22Rv1 (cell line): ENCODE data around the gene YTHDF1.
A peak's percentile ranks its signal among the peaks of the same experiment; 100 is the strongest.
"Not testable (repeated sequence)": the region's sequence is repeated elsewhere in the genome, so short reads cannot be mapped to it uniquely, and the experiment has no call there.

Experiments used
- H3K27ac ChIP-seq: fragments of 450-650 bp; 2 replicates; pipeline ENCODE4 v1.5.1; 2017
- CTCF ChIP-seq: fragments of 450-650 bp; IDR thresholded peaks from 2 replicates; pipeline ENCODE4 v1.5.1; 2017; ENCODE audit warnings: mild to moderate bottlenecking
- ZFX ChIP-seq: fragments of 450-650 bp; IDR thresholded peaks from 2 replicates; pipeline ENCODE4 v1.6.1; 2017; ENCODE audit warnings: antibody characterized with exemption, borderline replicate concordance

The YTHDF1 gene

GRCh38 chr20:63226042-63226943 is 10.4 kb upstream of the YTHDF1 start:
- TF ChIP-seq ZFX: no peak
- no peak for TF ChIP-seq CTCF
- no peak overlapping the region for H3K27ac ChIP-seq

DNA sequence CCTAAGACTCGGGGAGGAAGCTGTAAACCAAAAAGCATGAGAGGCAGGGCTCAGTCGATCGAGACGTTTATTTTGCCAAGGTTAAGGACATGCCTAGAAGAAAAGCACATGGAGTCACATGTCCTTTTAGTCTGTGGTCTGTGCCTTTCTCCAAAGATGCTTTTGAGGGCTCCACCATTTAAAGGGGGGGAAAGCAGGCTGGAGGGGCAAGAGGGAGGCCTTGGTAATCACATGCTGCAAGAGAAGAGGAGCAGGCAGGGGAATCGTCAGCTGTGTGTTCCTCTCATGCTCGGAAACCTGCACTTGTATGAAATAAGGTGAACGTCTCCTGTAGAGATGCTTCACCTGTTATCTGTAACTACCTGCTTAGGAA is 9.1 kb upstream of the YTHDF1 start:
- no peak for TF ChIP-seq CTCF
- no peak for TF ChIP-seq ZFX
- H3K27ac ChIP-seq: no peak overlapping the region

DNA sequence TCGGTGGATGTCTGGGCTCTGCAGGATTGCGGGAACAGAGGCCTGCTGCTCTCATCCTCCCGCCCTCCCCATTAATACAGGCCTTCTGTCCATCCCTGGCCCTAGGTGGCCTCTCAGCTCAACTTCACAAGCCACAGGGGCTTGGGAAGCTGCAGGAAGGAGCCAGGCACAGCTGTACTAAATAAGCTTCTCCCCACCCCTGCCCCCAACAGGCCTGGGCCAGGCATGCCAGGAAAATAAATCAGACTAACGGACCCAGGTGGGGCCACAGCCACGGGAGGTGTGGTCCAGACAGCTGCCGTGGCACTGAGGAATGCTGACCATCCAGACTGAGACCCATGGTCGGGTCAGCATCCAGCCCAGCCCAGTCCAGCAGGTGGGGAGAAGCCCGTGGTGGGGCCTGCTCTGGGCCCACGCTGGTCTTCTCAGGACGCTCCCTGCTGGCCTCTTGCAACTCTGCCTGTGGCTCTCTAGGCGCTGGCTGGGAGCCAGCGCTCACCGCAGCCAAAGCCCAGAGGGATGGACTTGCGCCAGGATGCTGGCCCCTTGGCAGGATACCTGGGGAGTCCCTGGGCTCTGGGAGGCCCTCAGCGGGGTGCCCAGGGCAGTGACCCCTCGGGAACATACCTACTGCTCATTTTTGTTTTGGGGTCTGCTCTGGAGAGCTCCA is 8.6 kb upstream of the YTHDF1 start:
- H3K27ac ChIP-seq: no peak overlapping the region
- TF ChIP-seq ZFX (no peak), CTCF (peak; percentile 17; the same call in 1 of the 2 replicates)

DNA sequence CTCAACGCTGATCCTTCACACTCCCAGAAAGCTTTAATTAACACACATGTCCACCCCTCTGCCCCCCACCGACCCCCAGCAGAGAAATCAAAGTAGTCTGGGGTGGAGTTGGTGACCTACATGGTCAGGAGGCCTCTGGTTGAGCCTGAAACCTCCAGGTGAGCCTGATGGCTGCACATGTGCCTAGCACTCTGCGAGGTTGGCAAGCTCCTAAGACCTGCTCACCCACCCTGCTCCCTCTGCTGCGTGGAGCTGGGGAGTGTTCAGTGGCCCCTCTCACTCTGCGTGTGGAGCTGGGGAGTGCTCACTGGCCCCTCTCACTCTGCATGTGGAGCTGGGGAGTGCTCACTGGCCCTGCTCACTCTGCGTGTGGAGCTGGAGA is 7.9 kb upstream of the YTHDF1 start:
- no peak for TF ChIP-seq ZFX
- TF ChIP-seq CTCF: no peak
- H3K27ac ChIP-seq: no peak overlapping the region

DNA sequence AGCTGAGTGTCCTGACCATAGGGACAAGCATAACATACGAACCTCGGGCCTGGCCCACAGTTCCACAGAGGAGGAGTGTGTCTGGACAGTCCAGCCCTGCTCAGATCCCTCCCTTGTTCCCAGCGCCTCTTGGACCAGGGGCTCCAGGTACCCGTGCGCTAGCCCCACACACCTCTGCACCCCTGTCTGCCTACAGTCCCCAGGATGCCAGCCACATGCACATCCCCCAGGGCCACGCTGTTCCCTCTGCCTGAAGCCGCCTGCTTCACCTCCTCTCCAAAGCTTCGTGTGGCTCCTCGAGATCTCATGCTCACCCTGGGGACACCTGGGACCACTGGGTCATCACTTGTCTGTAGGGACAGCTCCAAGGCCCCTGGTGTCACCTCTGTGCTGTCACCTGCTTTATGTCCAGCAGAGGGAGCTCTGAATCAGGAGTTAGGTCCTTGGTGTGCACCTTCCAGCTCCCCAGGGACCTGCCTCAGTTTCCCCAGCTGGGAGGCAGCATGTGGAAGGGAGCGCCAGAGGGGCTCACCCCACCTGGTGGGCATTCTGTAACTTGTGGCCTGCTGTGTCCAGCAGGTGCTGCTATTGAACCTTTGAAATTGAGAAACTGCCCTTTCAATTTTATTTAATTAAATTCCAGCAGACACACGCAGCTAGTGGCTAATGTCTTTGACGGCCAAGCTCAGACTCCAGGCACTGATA is 7.3 kb upstream of the YTHDF1 start:
- TF ChIP-seq CTCF (peak; percentile 85), ZFX (no peak)
- H3K27ac ChIP-seq: no peak overlapping the region

- TF ChIP-seq CTCF (no peak), ZFX (no peak)
- no peak overlapping the region for H3K27ac ChIP-seq
Measured at GRCh38 chr20:63222541-63222940, 6.6 kb upstream of the YTHDF1 start.

DNA sequence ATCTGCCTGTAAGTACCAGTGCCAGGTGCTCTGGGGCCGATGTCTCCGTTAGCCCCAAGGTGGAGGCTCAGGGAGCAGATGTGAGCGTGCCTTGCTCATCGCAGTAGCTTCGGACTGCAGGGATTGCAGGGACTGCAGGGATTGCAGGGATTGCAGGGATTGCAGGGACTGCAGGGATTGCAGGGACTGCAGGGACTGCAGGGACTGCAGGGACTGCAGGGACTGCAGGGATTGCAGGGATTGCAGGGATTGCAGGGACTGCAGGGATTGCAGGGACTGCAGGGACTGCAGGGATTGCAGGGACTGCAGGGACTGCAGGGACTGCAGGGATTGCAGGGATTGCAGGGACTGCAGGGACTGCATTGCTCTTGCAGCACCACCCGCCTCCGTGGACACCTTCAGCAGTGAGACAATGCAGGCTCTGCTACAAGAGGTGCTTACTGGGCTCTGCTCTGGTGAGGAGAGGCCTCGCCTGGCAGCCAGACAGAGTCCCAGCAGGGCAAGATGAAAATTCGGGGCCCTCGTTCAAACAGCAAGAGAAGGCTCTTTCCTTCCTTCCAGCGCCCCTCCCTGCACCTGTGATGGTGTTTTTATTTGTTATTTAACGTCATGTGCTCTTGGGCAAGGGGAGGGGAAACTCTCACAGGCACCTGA is 5.6 kb upstream of the YTHDF1 start:
- H3K27ac ChIP-seq: not testable (repeated sequence)
